ENCODE measurements around the gene CDYL2. TPM values are rescaled to one million over a fixed set of nuclear protein-coding genes. Genes with fewer than 3 reads are reported as not detected.
A peak's percentile ranks its signal among the peaks of the same experiment; 100 is the strongest.

CDYL2 gene
- total RNA-seq, 1 donor from 2014 or later: 3.4 TPM

- intact Hi-C loops (cut with micrococcal nuclease): no loop called here
- ChIA-PET CTCF (no interaction called here), POLR2A (no interaction called here)
- H3K27me3 Mint-ChIP-seq: no peaks in the 10 kb centered on the region
- no peak overlapping the region for H3K27ac Mint-ChIP-seq
- TF ChIP-seq CTCF (IDR thresholded peaks at IDR 0.05): no peak
- H3K9me3 Mint-ChIP-seq: no peaks in the 10 kb centered on the region
- DNase-seq: no peak
- peaks cover 7% of the 10 kb centered on the region for H3K4me1 Mint-ChIP-seq
- H3K4me3 Mint-ChIP-seq: no peak overlapping the region
- ATAC-seq (ENCODE audit: low read depth): no peak
- no peaks in the 10 kb centered on the region for H3K36me3 Mint-ChIP-seq (ENCODE audit: low read depth)
These were observed 218.6 kb downstream of the CDYL2 start for GRCh38 chr16:80585764-80586163.

- Mint-ChIP-seq H3K27me3 (no peaks in the 10 kb centered on the region), H3K4me1 (peaks cover 16% of the 10 kb centered on the region), H3K4me3 (no peak overlapping the region), H3K36me3 (ENCODE audit: low read depth) (no peaks in the 10 kb centered on the region), H3K27ac (no peak overlapping the region), H3K9me3 (no peaks in the 10 kb centered on the region)
- ChIA-PET CTCF (no interaction called here), POLR2A (no interaction called here)
- intact Hi-C loops (cut with micrococcal nuclease): no loop called here
- no peak for TF ChIP-seq CTCF (IDR thresholded peaks at IDR 0.05)
- no peak for ATAC-seq (ENCODE audit: low read depth)
- no peak for DNase-seq
These were observed 220.9 kb downstream of the CDYL2 start for GRCh38 chr16:80583466-80583865.

- peak; percentile 87 for ATAC-seq (ENCODE audit: low read depth)
- DNase-seq: no peak
- TF ChIP-seq CTCF (IDR thresholded peaks at IDR 0.05): no peak
- no peaks in the 10 kb centered on the region for H3K27me3 Mint-ChIP-seq
- H3K4me3 Mint-ChIP-seq: no peak overlapping the region
- CTCF ChIA-PET: interaction anchor here (1.4 kb wide), 1 partner anchor 53 kb away, joined by 4 read pairs; no protein-coding TSS in a partner anchor
- intact Hi-C loops (cut with micrococcal nuclease): loop anchor here (1.0 kb wide), 1 partner anchor 96 kb away; no protein-coding TSS in a partner anchor
- peak overlapping the region; percentile 54 for H3K27ac Mint-ChIP-seq
- H3K9me3 Mint-ChIP-seq: no peaks in the 10 kb centered on the region
- H3K36me3 Mint-ChIP-seq (ENCODE audit: low read depth): no peaks in the 10 kb centered on the region
- peaks cover 16% of the 10 kb centered on the region for H3K4me1 Mint-ChIP-seq
- POLR2A ChIA-PET: no interaction called here
These were observed 224.1 kb downstream of the CDYL2 start for GRCh38 chr16:80580109-80580832.

GRCh38 chr16:80577485-80578280 is 226.7 kb downstream of the CDYL2 start:
- intact Hi-C loops (cut with micrococcal nuclease): no loop called here
- Mint-ChIP-seq H3K27me3 (no peaks in the 10 kb centered on the region), H3K9me3 (no peaks in the 10 kb centered on the region), H3K4me3 (no peak overlapping the region), H3K4me1 (peaks cover 16% of the 10 kb centered on the region), H3K36me3 (ENCODE audit: low read depth) (no peaks in the 10 kb centered on the region), H3K27ac (no peak overlapping the region)
- no peak for TF ChIP-seq CTCF (IDR thresholded peaks at IDR 0.05)
- ChIA-PET CTCF (no interaction called here), POLR2A (interaction anchor here (1.2 kb wide), 1 partner anchor 11 kb away, joined by 3 read pairs; no protein-coding TSS in a partner anchor)
- ATAC-seq (ENCODE audit: low read depth): no peak
- no peak for DNase-seq

GRCh38 chr16:80576343-80576912 is 228.0 kb downstream of the CDYL2 start:
- ChIA-PET CTCF (no interaction called here), POLR2A (no interaction called here)
- no peak for ATAC-seq (ENCODE audit: low read depth)
- DNase-seq: no peak
- Mint-ChIP-seq H3K4me3 (no peak overlapping the region), H3K9me3 (no peaks in the 10 kb centered on the region), H3K36me3 (ENCODE audit: low read depth) (no peaks in the 10 kb centered on the region), H3K4me1 (peaks cover 16% of the 10 kb centered on the region), H3K27me3 (peaks cover under 1% of the 10 kb centered on the region), H3K27ac (no peak overlapping the region)
- intact Hi-C loops (cut with micrococcal nuclease): no loop called here
- TF ChIP-seq CTCF (IDR thresholded peaks at IDR 0.05): no peak
